ENCODE results near the gene NEDD4L.

The NEDD4L gene

DNA sequence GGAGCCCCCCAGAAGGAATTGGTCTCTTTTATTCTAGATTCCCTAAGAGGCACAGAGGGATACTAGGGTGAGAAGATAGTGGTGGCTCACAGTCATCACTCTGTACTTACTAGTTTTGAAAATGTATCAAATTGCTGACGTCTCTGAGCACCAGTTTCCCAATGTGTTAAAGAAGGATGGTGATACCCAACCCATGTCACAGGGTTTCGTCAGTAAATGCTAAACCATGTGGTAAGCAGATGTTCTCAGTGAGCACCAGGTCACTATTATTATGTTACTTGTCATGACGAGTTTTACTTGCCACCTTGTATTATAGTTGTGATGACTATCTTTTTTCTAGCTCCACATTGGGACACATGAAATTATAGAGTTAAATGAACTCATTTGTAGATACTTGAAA, 54.7 kb downstream of the NEDD4L start:
- no peaks in the 10 kb centered on the region for H4K20me1 ChIP-seq (ENCODE audit: low read depth, low read length)
- H3F3A ChIP-seq (ENCODE audit: insufficient read depth): no peaks in the 10 kb centered on the region
- no peaks in the 10 kb centered on the region for H3K27me3 ChIP-seq (ENCODE audit: low read length)
- H3K36me3 ChIP-seq (ENCODE audit: low read length): no peaks in the 10 kb centered on the region
- H3K9me2 ChIP-seq (replicated peaks; ENCODE audit: insufficient read depth, low read length): no peaks in the 10 kb centered on the region
- no peak overlapping the region for H3K4me2 ChIP-seq (ENCODE audit: low read depth, low read length, poor library complexity, severe bottlenecking)
- no peak overlapping the region for H3K4me3 ChIP-seq (ENCODE audit: insufficient read depth, low read length, poor library complexity, severe bottlenecking)
- H3K9me3 ChIP-seq (ENCODE audit: insufficient read depth, low read length): no peaks in the 10 kb centered on the region
- no peak overlapping the region for H3K9ac ChIP-seq (ENCODE audit: low read length)
- no peaks in the 10 kb centered on the region for H3K79me2 ChIP-seq (ENCODE audit: insufficient read depth, low read length)
- no peak overlapping the region for H2AFZ ChIP-seq (ENCODE audit: low read depth, low read length, severe bottlenecking)
- TF ChIP-seq, protein P1, sequence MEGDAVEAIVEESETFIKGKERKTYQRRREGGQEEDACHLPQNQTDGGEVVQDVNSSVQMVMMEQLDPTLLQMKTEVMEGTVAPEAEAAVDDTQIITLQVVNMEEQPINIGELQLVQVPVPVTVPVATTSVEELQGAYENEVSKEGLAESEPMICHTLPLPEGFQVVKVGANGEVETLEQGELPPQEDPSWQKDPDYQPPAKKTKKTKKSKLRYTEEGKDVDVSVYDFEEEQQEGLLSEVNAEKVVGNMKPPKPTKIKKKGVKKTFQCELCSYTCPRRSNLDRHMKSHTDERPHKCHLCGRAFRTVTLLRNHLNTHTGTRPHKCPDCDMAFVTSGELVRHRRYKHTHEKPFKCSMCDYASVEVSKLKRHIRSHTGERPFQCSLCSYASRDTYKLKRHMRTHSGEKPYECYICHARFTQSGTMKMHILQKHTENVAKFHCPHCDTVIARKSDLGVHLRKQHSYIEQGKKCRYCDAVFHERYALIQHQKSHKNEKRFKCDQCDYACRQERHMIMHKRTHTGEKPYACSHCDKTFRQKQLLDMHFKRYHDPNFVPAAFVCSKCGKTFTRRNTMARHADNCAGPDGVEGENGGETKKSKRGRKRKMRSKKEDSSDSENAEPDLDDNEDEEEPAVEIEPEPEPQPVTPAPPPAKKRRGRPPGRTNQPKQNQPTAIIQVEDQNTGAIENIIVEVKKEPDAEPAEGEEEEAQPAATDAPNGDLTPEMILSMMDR (IDR thresholded peaks at IDR 0.05; ENCODE audit: insufficient read depth, low read length, poor library complexity, severe bottlenecking): no peak
- TF ChIP-seq EZH2phosphoT487 (conservative IDR thresholded peaks at IDR 0.05; ENCODE audit: low read length): no peak
- no peak overlapping the region for H3K27ac ChIP-seq (ENCODE audit: low read depth, low read length)

DNA sequence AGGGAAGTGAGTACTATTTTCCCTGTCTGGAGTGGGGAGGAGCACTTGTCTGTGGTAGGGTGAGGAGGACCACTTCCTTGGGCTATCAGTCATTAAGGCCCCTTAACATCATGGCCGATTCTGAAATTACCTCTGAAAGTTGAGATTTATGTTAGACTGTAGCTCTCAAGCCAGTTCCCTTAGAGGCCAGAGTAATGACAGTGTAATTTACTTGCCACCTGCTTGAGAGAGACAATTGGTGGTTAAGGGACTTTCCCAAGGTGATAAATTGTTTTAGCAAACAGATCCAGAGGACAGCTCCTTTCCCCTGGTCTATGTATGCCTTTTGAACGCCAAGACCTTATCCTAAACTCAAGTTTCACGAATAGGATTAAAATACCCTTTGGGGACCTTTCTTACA, 56.1 kb downstream of the NEDD4L start:
- H2AFZ ChIP-seq (ENCODE audit: low read depth, low read length, severe bottlenecking): no peak overlapping the region
- no peaks in the 10 kb centered on the region for H3F3A ChIP-seq (ENCODE audit: insufficient read depth)
- H3K4me2 ChIP-seq (ENCODE audit: low read depth, low read length, poor library complexity, severe bottlenecking): no peak overlapping the region
- H3K9me2 ChIP-seq (replicated peaks; ENCODE audit: insufficient read depth, low read length): no peaks in the 10 kb centered on the region
- no peaks in the 10 kb centered on the region for H3K36me3 ChIP-seq (ENCODE audit: low read length)
- TF ChIP-seq, protein P1 (IDR thresholded peaks at IDR 0.05; ENCODE audit: insufficient read depth, low read length, poor library complexity, severe bottlenecking): no peak
- TF ChIP-seq EZH2phosphoT487 (conservative IDR thresholded peaks at IDR 0.05; ENCODE audit: low read length): no peak
- H3K4me3 ChIP-seq (ENCODE audit: insufficient read depth, low read length, poor library complexity, severe bottlenecking): no peak overlapping the region
- no peaks in the 10 kb centered on the region for H3K27me3 ChIP-seq (ENCODE audit: low read length)
- 0 out of 2 replicates have a peak, but pooled peaks cover under 1% of the 10 kb centered on the region for H4K20me1 ChIP-seq (ENCODE audit: low read depth, low read length)
- no peak overlapping the region for H3K27ac ChIP-seq (ENCODE audit: low read depth, low read length)
- H3K9ac ChIP-seq (ENCODE audit: low read length): no peak overlapping the region
- H3K79me2 ChIP-seq (ENCODE audit: insufficient read depth, low read length): no peaks in the 10 kb centered on the region
- H3K9me3 ChIP-seq (ENCODE audit: insufficient read depth, low read length): no peaks in the 10 kb centered on the region

DNA sequence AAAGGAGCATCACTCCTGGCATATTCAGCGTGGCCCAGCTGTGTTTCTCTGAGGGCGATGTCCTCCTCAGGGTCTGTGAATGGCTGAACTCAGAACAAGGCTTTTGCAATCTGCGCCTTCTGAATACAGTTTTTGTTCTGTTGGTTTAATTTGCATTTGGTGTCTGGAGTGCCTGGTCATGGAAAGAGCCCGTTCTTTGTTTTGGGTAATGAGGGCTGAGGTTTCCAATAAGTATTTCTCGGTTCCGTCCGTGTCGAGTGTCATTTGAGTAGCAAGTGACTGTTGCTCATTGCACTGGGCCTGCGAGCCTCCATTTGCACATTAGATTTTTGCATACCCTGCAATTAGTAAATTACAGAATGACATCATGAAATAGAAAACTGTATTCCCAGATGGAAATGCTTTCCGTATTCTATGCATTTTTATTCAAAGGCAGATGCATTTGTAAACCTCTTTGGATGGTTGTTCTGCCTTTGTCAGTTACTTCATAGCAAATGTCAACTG, 57.3 kb downstream of the NEDD4L start:
- H3K27ac ChIP-seq (ENCODE audit: low read depth, low read length): no peak overlapping the region
- no peaks in the 10 kb centered on the region for H3K9me2 ChIP-seq (replicated peaks; ENCODE audit: insufficient read depth, low read length)
- no peaks in the 10 kb centered on the region for H3K36me3 ChIP-seq (ENCODE audit: low read length)
- H3F3A ChIP-seq (ENCODE audit: insufficient read depth): no peaks in the 10 kb centered on the region
- no peaks in the 10 kb centered on the region for H3K9me3 ChIP-seq (ENCODE audit: insufficient read depth, low read length)
- H3K27me3 ChIP-seq (ENCODE audit: low read length): no peaks in the 10 kb centered on the region
- TF ChIP-seq, protein P1 (IDR thresholded peaks at IDR 0.05; ENCODE audit: insufficient read depth, low read length, poor library complexity, severe bottlenecking): no peak
- TF ChIP-seq EZH2phosphoT487 (conservative IDR thresholded peaks at IDR 0.05; ENCODE audit: low read length): no peak
- 0 out of 2 replicates have a peak, but pooled peaks cover 4% of the 10 kb centered on the region for H4K20me1 ChIP-seq (ENCODE audit: low read depth, low read length)
- no peaks in the 10 kb centered on the region for H3K79me2 ChIP-seq (ENCODE audit: insufficient read depth, low read length)
- H3K4me2 ChIP-seq (ENCODE audit: low read depth, low read length, poor library complexity, severe bottlenecking): no peak overlapping the region
- no peak overlapping the region for H3K4me3 ChIP-seq (ENCODE audit: insufficient read depth, low read length, poor library complexity, severe bottlenecking)
- no peak overlapping the region for H2AFZ ChIP-seq (ENCODE audit: low read depth, low read length, severe bottlenecking)
- no peak overlapping the region for H3K9ac ChIP-seq (ENCODE audit: low read length)
